K562 treated with DMSO at 1 percent for 48 hours (cell line): ENCODE measurements around the gene GABRQ. TPM values are rescaled to one million over a fixed set of nuclear protein-coding genes. Genes with fewer than 3 reads are reported as not detected.

Experiments used
- total RNA-seq: library from RNA; unstranded; fragments of 300-600 nt; gene quantifications from 2 replicates; pipeline ENCODE4 v1.2.3, GENCODE V29; 2022; ENCODE audit warnings: low replicate concordance; ENCODE audit errors: extremely low read depth

The GABRQ gene
- not detected in 2 replicates for total RNA-seq

DNA sequence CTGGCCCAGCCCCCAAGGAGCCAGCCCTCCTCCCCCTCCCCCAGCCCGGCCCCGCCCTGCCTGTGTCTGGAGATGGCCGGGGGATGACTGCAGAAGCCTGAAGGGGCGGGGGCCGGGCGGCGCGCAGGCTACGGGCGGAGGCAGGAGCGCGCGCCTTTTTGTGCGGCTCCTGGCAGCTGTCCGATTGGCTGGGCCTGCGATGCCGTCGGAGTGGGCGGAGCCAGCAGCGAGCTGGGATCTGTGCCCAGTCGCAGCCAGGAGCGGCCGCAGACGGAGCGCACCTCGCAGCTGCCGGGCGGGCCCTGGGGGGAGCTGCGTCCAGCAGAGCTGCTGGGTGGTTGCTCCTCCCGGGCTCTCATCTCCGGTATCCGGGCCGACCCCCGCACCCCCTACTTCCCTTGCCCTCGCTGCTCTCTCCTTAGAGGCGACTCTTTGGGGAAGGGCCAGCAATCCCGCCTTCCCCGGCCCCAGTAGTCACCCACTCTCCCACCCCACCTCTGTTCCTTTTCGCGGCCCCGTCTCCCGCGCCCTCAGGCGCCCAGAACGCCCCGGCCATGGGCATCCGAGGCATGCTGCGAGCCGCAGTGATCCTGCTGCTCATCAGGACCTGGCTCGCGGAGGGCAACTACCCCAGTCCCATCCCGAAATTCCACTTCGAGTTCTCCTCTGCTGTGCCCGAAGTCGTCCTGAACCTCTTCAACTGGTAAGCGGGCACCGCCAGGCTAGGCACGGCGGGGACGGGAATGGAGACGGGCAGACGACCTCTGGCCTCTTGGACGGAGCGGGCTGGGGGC lies at the start of gene GABRQ:
TSS of gene GABRQ (plus strand) at position 247 of the 794 bp plus-strand sequence. CDS start at position 555, 308 bp downstream.

GRCh38 chrX:152697952-152698931 lies 60.5 kb downstream of the GABRQ start, which contains the start of gene MAGEA3:
MAGEA3 (plus strand) TSS chrX:152698794; CDS start chrX:152700833, 2,039 bp downstream.

Other genes with a start within 250 kb of the GABRQ start
- gene GABRA3, start 186.6 kb upstream of the GABRQ start, total RNA-seq: not detected in 2 replicates
- gene MAGEA3, start 60.9 kb downstream of the GABRQ start, total RNA-seq: not detected in 2 replicates
- gene CSAG2, start 71.4 kb downstream of the GABRQ start, total RNA-seq: not detected in 2 replicates
- gene MAGEA2B, start 76.7 kb downstream of the GABRQ start, total RNA-seq: not detected in 2 replicates
- not detected in 2 replicates for gene CSAG1, start 95.8 kb downstream of the GABRQ start, total RNA-seq
- gene MAGEA12, start 95.9 kb downstream of the GABRQ start, total RNA-seq: not detected in 2 replicates
- gene MAGEA2, start 115.9 kb downstream of the GABRQ start, total RNA-seq: not detected in 2 replicates
- not detected in 2 replicates for gene CSAG3, start 121.3 kb downstream of the GABRQ start, total RNA-seq
- not detected in 2 replicates for gene MAGEA6, start 131.8 kb downstream of the GABRQ start, total RNA-seq
- gene CETN2, start 192.9 kb downstream of the GABRQ start, total RNA-seq: not detected in 2 replicates
- not detected in 2 replicates for gene NSDHL, start 193.2 kb downstream of the GABRQ start, total RNA-seq